Fibroblast of lung (primary cell): ENCODE data around the gene LRP10. TPM values are rescaled to one million over a fixed set of nuclear protein-coding genes. Genes with fewer than 3 reads are reported as not detected.

Source experiments
- DNase-seq, 2 donors: peaks; one replicate each; pipeline versions ENCODE4 v3.0.0 to v3.0.0-alpha.2; 2010; ENCODE audit warnings: low read depth in 2 of 2
- H2AFZ ChIP-seq: 2 replicates; pipeline ENCODE4 v1.5.1; 2012; ENCODE audit warnings: low read length, control low read depth, inconsistent platforms
- H3K27ac ChIP-seq: 2 replicates; pipeline ENCODE4 v1.5.1; 2011; ENCODE audit warnings: low read length, control low read depth; ENCODE audit not compliant: insufficient read depth
- H3K27me3 ChIP-seq: 2 replicates; pipeline ENCODE4 v1.5.1; 2011; ENCODE audit warnings: mild to moderate bottlenecking, low read length; ENCODE audit not compliant: control insufficient read depth, insufficient read depth
- H3K36me3 ChIP-seq: 2 replicates; pipeline ENCODE4 v1.5.1; 2011; ENCODE audit warnings: low read length; ENCODE audit not compliant: control insufficient read depth, insufficient read depth
- H3K4me1 ChIP-seq: 2 replicates; pipeline ENCODE4 v1.5.1; 2011; ENCODE audit warnings: low read length; ENCODE audit not compliant: control insufficient read depth, insufficient read depth; ENCODE audit errors: extremely low read depth
- H3K4me2 ChIP-seq: 2 replicates; pipeline ENCODE4 v1.5.1; 2011; ENCODE audit warnings: low read length, control low read depth; ENCODE audit not compliant: insufficient read depth; ENCODE audit errors: extremely low read depth
- H3K4me3 ChIP-seq, 4 experiments: fragments of 200-600 bp in 1 of 4; sonication (generic) in 1 of 4; replicated peaks in 1 of 4; 2 replicates each; pipeline ENCODE4 v1.5.1; 2011 to 2016; ENCODE audit warnings: low read length in 4 of 4, low read depth in 3 of 4, mild to moderate bottlenecking in 3 of 4, control low read depth in 2 of 4, inconsistent platforms in 1 of 4, mixed read lengths in 1 of 4; ENCODE audit not compliant: insufficient read depth in 1 of 4; ENCODE audit errors: control extremely low read depth in 1 of 4
- H3K79me2 ChIP-seq: 2 replicates; pipeline ENCODE4 v1.5.1; 2012; ENCODE audit warnings: mild to moderate bottlenecking, low read length, inconsistent platforms; ENCODE audit not compliant: control insufficient read depth, insufficient read depth
- H3K9ac ChIP-seq: 2 replicates; pipeline ENCODE4 v1.5.1; 2011; ENCODE audit warnings: mild to moderate bottlenecking, low read length, control low read depth; ENCODE audit not compliant: insufficient read depth
- H3K9me3 ChIP-seq: 2 replicates; pipeline ENCODE4 v1.5.1; 2012; ENCODE audit warnings: low read depth, low read length; ENCODE audit not compliant: control insufficient read depth, insufficient read depth
- H4K20me1 ChIP-seq: 2 replicates; pipeline ENCODE4 v1.5.1; 2011; ENCODE audit warnings: low read length; ENCODE audit not compliant: control insufficient read depth, insufficient read depth; ENCODE audit errors: extremely low read depth
- CTCF ChIP-seq, 2 donors: IDR thresholded peaks in 1 of 2; conservative IDR thresholded peaks in 1 of 2; 1 replicate in 1 of 2; 2 replicates in 1 of 2; pipeline ENCODE4 v1.5.1; 2011 to 2012; ENCODE audit warnings: low read length in 2 of 2, control low read depth in 1 of 2, inconsistent platforms in 1 of 2, low read depth in 1 of 2, mild to moderate bottlenecking in 1 of 2
- EZH2 ChIP-seq: IDR thresholded peaks from 2 replicates; pipeline ENCODE4 v1.5.1; 2012; ENCODE audit warnings: low read length, control low read depth, mild to moderate bottlenecking; ENCODE audit errors: missing control alignments
- polyA plus RNA-seq, 2 donors: library from polyadenylated mRNA; depleted of rRNA in 1 of 2; stranded (reverse) in 1 of 2; unstranded in 1 of 2; fragments of >200 nt; gene quantifications; 2 replicates each; pipeline ENCODE4 v1.2.1, GENCODE V29; 2011 to 2012; ENCODE audit warnings: missing spikeins in 1 of 2
- total RNA-seq: library from RNA; depleted of rRNA; stranded (reverse); fragments of >200 nt; gene quantifications from 2 replicates; pipeline ENCODE4 v1.2.1, GENCODE V29; 2014

LRP10 gene
- total and polyA plus RNA-seq, 2 donors (not counting 1 experiment from before 2014, with no cell fraction given): 95.5 to 130 TPM

GRCh38 chr14:22877000-22877501 lies 5.5 kb downstream of the LRP10 start:
- peaks cover 18% of the 10 kb centered on the region for H3K79me2 ChIP-seq
- H3K4me3 ChIP-seq: no peak overlapping the region
- no peak overlapping the region for H2AFZ ChIP-seq
- no peaks in the 10 kb centered on the region for H4K20me1 ChIP-seq
- no peak overlapping the region for H3K9ac ChIP-seq
- no peak for DNase-seq
- no peak overlapping the region for H3K27ac ChIP-seq
- H3K4me2 ChIP-seq: no peak overlapping the region
- TF ChIP-seq CTCF (conservative IDR thresholded peaks at IDR 0.05 in 1 of 2, IDR thresholded peaks at IDR 0.05 in 1 of 2; ENCODE audit: low read depth in 1 of 2, low read length in 2 of 2): no peak
- TF ChIP-seq EZH2: no peak
- no peaks in the 10 kb centered on the region for H3K9me3 ChIP-seq
- no peaks in the 10 kb centered on the region for H3K4me1 ChIP-seq
- no peaks in the 10 kb centered on the region for H3K27me3 ChIP-seq
- H3K36me3 ChIP-seq: peaks cover 36% of the 10 kb centered on the region

- no peaks in the 10 kb centered on the region for H4K20me1 ChIP-seq
- no peaks in the 10 kb centered on the region for H3K27me3 ChIP-seq
- peaks cover 6% of the 10 kb centered on the region for H3K4me1 ChIP-seq
- no peaks in the 10 kb centered on the region for H3K9me3 ChIP-seq
- no peak overlapping the region for H3K4me2 ChIP-seq
- DNase-seq: no peak
- H3K79me2 ChIP-seq: peaks cover 10% of the 10 kb centered on the region
- no peak overlapping the region for H3K4me3 ChIP-seq
- no peak overlapping the region for H3K27ac ChIP-seq
- H2AFZ ChIP-seq: no peak overlapping the region
- no peak for TF ChIP-seq CTCF (conservative IDR thresholded peaks at IDR 0.05 in 1 of 2, IDR thresholded peaks at IDR 0.05 in 1 of 2; ENCODE audit: low read depth in 1 of 2, low read length in 2 of 2)
- no peak for TF ChIP-seq EZH2
- H3K9ac ChIP-seq: no peak overlapping the region
- H3K36me3 ChIP-seq: peaks cover 36% of the 10 kb centered on the region
Measured at GRCh38 chr14:22878271-22879246, 7.0 kb downstream of the LRP10 start.

- peaks cover 10% of the 10 kb centered on the region for H3K36me3 ChIP-seq
- H2AFZ ChIP-seq: no peak overlapping the region
- no peaks in the 10 kb centered on the region for H3K9me3 ChIP-seq
- H3K4me1 ChIP-seq: peaks cover 6% of the 10 kb centered on the region
- no peaks in the 10 kb centered on the region for H4K20me1 ChIP-seq
- H3K4me2 ChIP-seq: no peak overlapping the region
- DNase-seq: no peak
- no peak for TF ChIP-seq EZH2
- TF ChIP-seq CTCF (conservative IDR thresholded peaks at IDR 0.05 in 1 of 2, IDR thresholded peaks at IDR 0.05 in 1 of 2; ENCODE audit: low read depth in 1 of 2, low read length in 2 of 2): no peak
- no peak overlapping the region for H3K4me3 ChIP-seq
- no peaks in the 10 kb centered on the region for H3K27me3 ChIP-seq
- H3K79me2 ChIP-seq: no peaks in the 10 kb centered on the region
- H3K9ac ChIP-seq: no peak overlapping the region
- no peak overlapping the region for H3K27ac ChIP-seq
Measured at GRCh38 chr14:22882064-22882463, 10.5 kb downstream of the LRP10 start.
